C4-2B (cell line): Measurements from ENCODE around the gene ATP2B3.

ENCODE experiments used
- ZFX ChIP-seq: fragments of 450-650 bp; IDR thresholded peaks from 2 replicates; pipeline ENCODE4 v1.6.1; 2017
- TF ChIP-seq, protein P1 (sequence below): fragments of 450-650 bp; conservative IDR thresholded peaks from 2 replicates; pipeline ENCODE4 v1.5.1; 2017; ENCODE audit warnings: mild to moderate bottlenecking

DNA sequence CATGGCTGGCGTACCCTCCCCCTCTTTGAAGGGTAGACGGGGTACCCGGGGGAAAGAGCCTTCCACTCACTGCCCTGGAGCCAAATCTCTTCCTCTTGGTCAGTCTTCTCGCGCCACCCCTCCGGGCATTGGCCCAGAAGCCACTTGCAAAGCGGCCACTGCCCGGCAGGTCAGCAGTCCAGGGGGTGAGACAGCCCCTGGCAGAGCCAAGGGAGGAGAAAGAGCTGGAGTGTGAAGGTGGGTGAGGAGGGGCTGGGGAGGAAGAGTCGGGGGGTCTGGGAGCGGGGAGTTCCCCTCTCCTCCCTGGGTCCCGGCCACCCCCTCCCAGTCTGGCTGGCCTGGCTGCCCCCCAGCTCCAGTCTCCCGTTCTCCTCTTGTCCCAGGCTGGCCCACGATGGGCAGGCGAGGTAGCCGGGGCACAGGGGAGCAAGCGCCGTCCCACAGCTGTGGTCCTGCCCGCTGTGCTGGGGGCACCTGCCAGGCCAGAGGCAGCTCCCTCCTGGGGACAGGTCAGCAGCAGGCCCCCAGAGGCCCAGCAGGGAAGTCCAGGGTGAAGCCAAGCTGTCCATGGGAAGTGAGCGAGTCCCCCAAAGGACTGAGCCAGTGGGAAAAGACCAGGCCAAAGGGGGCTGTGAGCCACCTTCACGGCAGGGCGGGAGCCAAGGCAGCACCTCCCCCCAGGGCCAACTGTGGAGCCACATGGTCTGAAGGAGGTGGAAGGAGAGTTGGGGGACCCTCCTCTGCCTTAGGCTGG is 108.0 kb downstream of the ATP2B3 start:
- TF ChIP-seq, protein P1, sequence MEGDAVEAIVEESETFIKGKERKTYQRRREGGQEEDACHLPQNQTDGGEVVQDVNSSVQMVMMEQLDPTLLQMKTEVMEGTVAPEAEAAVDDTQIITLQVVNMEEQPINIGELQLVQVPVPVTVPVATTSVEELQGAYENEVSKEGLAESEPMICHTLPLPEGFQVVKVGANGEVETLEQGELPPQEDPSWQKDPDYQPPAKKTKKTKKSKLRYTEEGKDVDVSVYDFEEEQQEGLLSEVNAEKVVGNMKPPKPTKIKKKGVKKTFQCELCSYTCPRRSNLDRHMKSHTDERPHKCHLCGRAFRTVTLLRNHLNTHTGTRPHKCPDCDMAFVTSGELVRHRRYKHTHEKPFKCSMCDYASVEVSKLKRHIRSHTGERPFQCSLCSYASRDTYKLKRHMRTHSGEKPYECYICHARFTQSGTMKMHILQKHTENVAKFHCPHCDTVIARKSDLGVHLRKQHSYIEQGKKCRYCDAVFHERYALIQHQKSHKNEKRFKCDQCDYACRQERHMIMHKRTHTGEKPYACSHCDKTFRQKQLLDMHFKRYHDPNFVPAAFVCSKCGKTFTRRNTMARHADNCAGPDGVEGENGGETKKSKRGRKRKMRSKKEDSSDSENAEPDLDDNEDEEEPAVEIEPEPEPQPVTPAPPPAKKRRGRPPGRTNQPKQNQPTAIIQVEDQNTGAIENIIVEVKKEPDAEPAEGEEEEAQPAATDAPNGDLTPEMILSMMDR = no peak
- TF ChIP-seq ZFX = no peak
